H1 (cell line): ENCODE results near the gene DLG5. TPM values are rescaled to one million over a fixed set of nuclear protein-coding genes. Genes with fewer than 3 reads are reported as not detected.

ENCODE experiments used
- CHD2 ChIP-seq: IDR thresholded peaks from 2 replicates; pipeline ENCODE4 v1.6.1; 2012; ENCODE audit warnings: low read length, improper control_type of control experiment
- PHF8 ChIP-seq: fragments of 200-600 bp; sonication (generic); conservative IDR thresholded peaks from 2 replicates; pipeline ENCODE4 v1.7.1; 2012; ENCODE audit warnings: low read depth, mild to moderate bottlenecking, inconsistent platforms, low read length, moderate library complexity
- RNF2 ChIP-seq: fragments of 200-900, 300-1000 bp; sonication (generic); IDR thresholded peaks from 2 replicates; pipeline ENCODE4 v1.7.1; 2016; ENCODE audit warnings: borderline replicate concordance, low read depth, mild to moderate bottlenecking, antibody characterized with exemption, low read length; ENCODE audit not compliant: poor library complexity, severe bottlenecking; ENCODE audit errors: missing control alignments
- ZNF274 ChIP-seq: IDR thresholded peaks from 2 replicates; pipeline ENCODE4 v1.7.0; 2012; ENCODE audit warnings: low read length, borderline replicate concordance; ENCODE audit errors: extremely low read depth
- polyA plus RNA-seq, 7 experiments: library from polyadenylated mRNA; depleted of rRNA in 3 of 7; stranded (reverse) in 5 of 7; unstranded in 2 of 7; fragments of >200 nt in 5 of 7; fragments of 200-250 nt in 2 of 7; gene quantifications; 1 replicate in 5 of 7; 2 replicates in 1 of 7; 4 replicates in 1 of 7; pipeline versions ENCODE4 v1.2.1 to v1.2.3, GENCODE V29; 2011 to 2013; ENCODE audit warnings: missing spikeins in 2 of 7, mixed read lengths in 2 of 7
- total RNA-seq: library from RNA; stranded (reverse); fragmentation: NEBNext Ultra II Directional; extraction: Animal tissue kit (Norgen Biotek cat#: 25700); gene quantifications from 2 replicates; pipeline ENCODE4 v1.2.1, GENCODE V29; 2021

The DLG5 gene
- total and polyA plus RNA-seq, 2 of the 8 experiments (the other 6 are each of a cell fraction or from before 2014, with no cell fraction given), result 15.6 to 71.4 TPM

GRCh38 chr10:77898323-77899079 lies 28.1 kb downstream of the DLG5 start (continued):
- TF ChIP-seq RNF2 (no peak), CHD2 (no peak), PHF8 (no peak), ZNF274 (no peak)
